Testis (tissue), 2 donors: ENCODE results near the gene ME1.

Experiments used
- CTCF ChIP-seq, 3 experiments: fragments of 450-650 bp in 2 of 3; fragments of 200-600 bp in 1 of 3; sonication (generic) in 1 of 3; IDR thresholded peaks; one replicate each; pipeline ENCODE4 v1.5.1; 2016 to 2019; ENCODE audit warnings: antibody characterized with exemption in 3 of 3, mild to moderate bottlenecking in 2 of 3, moderate library complexity in 1 of 3
- POLR2A ChIP-seq: fragments of 450-650 bp; IDR thresholded peaks from one replicate; pipeline ENCODE4 v1.6.1; 2017; ENCODE audit warnings: antibody characterized with exemption, mild to moderate bottlenecking, moderate library complexity

GRCh38 chr6:83424392-83425018 is 6.3 kb downstream of the ME1 start:
- no peak for TF ChIP-seq CTCF (IDR thresholded peaks at IDR 0.05)
- TF ChIP-seq POLR2A, result no peak
